HG03378 (cell line): Measurements from ENCODE around the gene EXD3.

ENCODE experiments used
- ATAC-seq: cut with Tn5 transposase; IDR thresholded peaks from one replicate; pipeline ENCODE4 v1.9.1; 2021; ENCODE audit warnings: mild to moderate bottlenecking, moderate library complexity; ENCODE audit not compliant: unreplicated experiment

Gene EXD3

GRCh38 chr9:137298401-137299202 is 124.4 kb downstream of the EXD3 start:
- ATAC-seq = no peak

DNA sequence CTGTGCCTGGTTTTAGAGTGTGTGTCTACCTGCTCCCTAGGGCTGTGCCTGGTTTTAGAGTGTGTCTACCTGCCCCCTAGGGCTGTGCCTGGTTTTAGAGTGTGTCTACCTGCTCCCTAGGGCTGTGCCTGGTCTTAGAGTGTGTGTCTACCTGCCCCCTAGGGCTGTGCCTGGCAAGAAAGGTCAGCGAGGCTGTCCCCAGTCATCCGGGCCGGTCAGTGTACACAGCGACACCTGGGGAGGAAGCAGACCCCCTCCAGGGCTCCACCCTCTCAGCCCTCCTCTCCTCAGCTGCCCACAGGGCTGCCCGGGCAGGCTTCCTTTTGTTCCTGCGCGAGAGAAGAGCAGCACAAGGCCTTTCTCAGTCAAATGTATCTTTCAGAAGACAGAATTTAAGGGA is 125.0 kb downstream of the EXD3 start:
- ATAC-seq = no peak

DNA sequence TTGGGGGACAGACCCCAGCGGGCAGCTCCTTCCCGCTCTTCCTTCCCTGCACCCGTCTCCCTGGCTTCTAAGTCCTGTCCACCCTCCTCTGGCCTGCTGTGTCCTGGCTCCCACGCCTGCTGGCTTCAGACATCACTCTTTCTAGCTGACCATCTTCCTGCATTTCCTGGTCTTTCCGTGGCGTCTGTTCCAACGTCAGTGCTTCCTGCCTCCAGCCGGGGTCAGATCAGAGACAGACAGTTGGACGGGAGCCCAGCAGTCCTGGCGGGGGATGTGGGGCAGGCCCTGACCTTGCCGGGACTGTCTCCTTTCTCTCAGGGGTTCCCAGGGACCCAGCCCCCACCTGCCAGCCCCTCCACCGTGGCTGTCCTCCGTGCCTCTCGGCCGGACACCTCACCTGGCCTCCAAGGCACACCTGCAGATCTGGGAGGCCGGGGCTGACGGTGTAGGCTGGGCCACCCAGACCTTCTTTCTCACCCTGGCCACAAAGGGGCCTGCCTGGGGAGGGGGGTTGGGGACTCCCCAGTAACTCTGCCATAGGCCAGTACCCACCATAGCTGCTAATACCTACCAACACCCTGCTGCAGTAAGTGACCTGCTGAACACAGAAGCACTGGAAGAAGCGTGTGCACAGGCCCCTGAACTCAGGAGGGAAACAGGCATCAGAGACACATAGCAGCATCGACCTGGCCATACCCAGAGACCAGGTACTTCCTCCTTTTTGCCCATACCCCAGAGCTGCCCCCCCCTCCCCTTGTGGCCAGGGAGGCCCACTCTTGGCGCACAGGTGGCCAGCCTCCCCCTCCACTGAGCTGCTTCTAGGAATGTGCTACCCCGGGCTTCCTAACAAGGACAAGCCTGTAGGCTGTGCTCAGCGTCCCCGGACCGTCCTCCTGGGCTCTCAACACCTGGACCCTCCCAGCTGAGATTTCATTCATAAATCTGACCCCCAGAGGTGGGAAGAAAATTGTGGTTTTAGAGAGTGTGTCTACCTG is 126.0 kb downstream of the EXD3 start:
- ATAC-seq = no peak

DNA sequence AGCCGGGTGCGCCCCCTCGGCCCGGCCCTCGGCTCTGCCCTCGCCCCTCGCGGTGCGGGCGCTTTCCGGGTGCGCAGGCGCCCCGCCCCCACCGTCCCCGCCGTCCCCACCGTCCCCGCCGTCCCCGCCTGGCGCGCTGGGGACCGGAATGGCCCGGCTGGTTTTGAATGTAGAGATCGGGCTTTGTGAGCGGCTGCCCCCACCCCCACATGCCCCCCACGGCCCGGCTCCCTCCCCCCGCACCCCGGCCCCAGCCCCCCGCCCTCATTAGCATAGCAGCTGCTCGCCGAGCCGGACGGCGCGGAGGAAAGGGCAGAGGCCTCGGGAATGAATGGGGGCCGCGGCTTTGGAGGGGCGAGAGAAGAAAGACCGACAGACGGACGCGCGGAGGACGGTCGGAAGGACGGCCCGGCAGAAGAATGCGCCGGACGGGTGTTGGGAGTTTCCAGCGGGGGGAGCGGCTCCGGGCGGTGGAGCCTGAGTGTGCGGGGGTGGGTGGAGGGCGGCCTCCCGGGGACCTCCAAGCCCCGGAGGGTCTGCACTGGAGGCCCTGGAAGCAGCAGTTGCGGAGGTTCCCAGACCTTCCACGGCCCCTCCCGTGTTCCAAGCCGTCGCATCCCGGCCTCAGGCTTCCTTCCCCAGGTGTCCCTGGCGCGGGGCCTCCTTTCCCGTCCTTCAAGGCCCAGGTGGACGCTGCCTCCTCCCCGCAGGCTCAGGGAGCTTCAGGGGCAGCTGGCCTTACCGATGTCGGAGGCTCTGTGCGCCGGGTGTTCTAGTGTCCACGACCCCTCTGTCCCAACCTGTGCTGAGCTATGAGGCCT is 126.9 kb downstream of the EXD3 start:
- no peak for ATAC-seq

- ATAC-seq = no peak
These were observed 127.6 kb downstream of the EXD3 start for GRCh38 chr9:137295238-137295811.

- no peak for ATAC-seq
These were observed 128.2 kb downstream of the EXD3 start for GRCh38 chr9:137294681-137295237.

DNA sequence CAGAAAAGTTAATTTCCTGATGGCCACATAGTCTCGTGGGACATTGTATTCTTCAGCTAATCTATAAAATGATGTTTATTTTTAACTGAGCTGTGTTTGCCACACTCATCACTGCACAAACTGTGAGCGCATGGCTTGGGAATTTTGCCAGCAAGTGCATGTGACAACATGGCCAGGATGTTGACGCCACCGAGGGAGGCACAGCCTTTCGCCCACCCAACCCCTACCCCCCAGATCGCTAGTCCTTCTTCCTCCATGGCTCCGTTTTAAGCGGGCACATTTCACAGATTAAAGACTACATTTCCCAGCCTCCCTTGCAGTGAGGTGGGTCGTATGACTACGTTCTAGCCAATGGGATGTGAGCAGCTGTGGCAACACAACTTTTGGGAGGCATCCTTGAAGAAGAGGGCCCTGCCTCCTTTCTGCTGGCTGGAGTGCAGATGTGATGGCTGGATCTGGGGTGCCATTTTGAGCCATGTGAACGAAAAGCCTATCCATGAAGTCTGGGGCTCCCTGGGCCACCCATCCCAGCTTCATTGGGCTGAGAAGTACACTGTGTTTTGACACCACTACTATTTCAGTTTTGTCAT is 128.8 kb downstream of the EXD3 start:
- no peak for ATAC-seq

DNA sequence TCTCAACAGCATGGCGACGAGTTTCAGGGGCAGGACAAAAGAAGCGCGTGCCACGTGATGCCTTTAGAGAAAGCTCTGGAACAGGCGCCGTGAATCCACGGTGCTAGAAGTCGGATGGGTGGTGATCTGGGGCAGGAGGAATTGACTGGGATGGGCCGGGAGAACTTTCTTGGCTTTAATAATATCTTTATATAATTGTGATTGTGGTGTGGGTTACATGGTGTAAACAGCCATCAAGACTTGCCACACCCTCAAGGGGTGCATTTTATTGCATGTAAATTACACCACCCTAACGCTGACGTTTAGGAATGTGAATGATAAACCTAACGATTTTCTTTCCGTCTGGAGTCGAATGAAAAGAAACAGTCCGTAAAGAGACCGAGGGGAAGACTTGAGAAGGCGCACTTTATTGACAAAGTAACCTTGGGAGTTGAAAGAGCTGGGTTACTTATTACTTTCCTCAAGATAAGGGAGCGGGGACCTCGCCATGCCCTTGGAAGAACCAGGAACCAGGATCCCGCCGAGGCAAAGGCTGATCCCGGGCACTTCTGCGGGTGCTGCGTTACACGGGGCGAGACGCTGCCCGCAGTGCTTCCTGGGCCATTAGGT is 129.4 kb downstream of the EXD3 start:
- no peak for ATAC-seq

- ATAC-seq = no peak
These were observed 129.9 kb downstream of the EXD3 start for GRCh38 chr9:137293094-137293481.

DNA sequence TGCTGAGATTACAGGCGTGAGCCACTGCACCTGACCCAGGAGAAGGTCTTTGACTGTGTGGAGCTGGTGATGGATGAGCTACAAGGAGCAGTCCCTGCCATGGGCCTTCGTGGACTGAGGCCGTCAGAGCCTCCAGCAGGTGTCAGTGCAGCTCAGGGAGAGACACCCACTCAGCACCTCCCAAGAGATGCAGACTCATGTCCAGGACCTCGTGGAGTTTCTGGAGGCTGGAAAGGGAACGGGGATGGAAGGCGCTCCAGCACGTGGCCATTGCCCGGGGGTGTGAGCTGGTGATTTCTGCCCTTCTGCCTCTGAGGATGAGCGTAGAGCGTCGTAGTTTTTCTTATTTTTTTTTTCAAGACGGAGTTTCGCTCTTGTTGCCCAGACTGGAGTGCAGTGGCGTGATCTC is 136.0 kb downstream of the EXD3 start:
- no peak for ATAC-seq

DNA sequence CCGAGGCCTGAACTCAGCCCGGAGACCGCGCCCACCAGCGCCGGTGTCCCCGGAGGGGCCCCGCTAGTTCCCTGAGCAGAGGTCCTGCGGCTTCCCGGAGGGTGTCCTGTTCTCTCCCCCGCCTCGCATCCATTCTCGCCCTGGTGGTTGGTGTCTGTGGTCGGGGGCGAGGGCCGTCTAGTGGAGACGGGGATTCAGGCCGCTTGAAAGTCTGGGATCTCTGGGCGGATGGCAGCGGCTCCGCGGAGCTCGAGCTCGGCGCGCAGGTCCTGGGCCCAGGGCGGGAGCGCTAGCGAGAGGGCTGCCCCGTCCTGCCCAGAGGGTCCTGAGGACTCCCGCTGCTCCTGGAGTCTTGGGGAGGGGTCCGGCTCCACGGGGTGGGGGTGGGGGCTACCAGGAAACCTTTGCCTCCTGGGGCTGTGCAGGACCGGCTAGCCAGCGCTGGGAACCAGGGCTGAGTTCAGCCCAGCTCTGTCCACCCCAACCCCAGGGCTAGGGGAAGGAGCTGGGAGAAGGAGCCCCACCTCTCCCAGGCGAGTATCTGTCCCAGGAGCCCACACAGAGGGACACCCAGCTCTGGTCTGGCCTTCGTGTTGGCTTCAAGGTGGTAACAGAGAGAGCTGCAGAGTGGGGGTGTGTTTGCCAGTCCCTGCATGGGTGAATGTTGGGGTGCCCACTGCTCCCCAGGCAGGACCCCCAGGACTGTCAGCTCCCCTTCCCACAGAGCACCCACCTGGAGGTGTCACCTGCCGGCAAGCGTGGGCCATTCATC is 141.4 kb downstream of the EXD3 start:
- no peak for ATAC-seq

DNA sequence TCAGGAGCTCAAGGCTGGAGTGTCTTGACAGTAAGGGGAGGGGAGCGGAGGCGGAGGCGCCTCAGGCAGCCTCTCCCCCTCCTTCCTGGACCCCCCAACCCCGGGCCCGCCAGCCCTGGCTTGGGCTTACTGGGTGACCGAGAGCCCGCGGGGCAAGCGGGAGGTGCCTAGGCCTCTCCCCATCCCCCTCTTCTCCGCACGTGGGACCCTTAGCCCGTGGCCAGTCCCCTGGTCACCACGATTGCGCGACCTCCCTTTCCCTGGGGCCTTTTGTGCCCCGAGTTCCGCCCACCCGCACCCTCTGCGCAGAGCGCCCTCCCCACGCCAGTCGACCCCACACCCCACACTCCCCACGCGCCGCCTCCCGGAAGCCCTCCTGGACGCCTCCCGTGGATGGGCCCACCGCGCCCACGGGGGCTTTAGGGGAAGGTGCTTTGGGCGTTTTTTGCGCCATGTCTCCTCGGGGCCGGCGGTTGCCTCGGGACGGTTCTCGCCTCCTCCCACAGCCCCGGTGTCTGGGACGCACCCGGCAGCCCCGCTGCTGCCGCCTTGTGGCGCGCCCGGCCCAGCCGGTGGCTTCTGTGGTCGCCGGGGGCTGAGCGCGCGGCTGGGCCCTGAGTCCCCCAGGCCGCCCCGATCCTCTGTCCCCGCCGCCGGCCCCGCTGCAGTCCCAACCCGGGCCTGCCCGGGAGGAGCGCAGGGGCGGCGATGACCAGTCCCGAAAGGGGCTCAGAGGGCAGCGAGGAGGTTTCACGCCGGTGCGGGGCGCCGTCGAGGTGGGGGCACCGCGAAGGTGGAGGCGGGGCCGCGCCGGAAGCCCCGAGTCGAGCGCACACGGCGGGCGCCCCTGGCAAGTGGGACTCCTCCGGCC is 142.3 kb downstream of the EXD3 start:
- ATAC-seq = no peak

GRCh38 chr9:137279741-137280473 is 143.1 kb downstream of the EXD3 start:
- ATAC-seq = no peak

DNA sequence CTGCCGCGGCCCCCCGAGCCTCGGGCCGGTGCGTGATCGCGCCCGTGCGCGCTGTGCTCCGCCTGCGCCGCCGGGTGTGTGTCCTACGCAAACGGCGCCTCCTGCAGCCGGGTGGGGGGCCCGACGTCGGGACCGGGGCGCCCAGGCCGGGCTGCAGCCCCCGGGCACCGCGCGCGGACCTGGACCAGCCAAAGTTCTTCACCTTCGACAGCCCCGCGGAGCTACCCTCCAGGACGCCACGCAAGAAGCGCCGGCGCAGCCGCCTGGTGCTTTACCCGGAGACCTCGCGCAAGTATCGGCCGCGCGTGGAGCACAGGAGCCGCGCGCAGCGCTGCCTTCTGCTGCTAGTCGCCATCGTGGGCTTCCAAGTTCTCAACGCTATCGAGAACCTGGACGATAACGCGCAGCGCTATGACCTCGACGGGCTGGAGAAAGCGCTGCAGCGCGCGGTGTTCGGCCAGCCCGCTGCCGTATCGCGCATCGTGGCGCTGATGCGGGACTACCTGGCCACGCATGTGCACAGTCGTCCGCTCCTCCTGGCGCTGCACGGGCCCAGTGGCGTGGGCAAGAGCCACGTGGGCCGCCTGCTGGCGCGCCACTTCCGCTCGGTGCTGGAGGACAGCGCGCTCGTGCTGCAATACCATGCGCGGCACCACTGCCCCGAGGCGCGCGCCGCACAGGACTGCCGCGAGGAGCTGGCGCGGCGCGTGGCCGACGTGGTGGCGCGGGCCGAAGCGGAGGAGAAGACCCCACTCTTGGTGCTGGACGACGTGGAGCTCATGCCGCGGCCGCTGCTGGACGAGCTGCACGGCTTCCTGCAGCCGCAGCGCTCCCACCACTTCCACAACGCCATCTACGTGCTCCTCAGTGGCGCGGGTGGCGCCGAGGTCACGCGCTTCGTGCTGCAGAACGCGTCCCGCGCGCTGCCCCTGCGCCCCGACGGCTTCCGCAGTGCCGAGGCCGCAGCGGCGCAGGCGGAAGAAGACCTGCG is 143.9 kb downstream of the EXD3 start:
- no peak for ATAC-seq

GRCh38 chr9:137278061-137278701 is 144.8 kb downstream of the EXD3 start:
- no peak for ATAC-seq
